NCI-H774 (cell line): ENCODE measurements around the gene TOP3A.
"Not testable (repeated sequence)": the region's sequence is repeated elsewhere in the genome, so short reads cannot be mapped to it uniquely, and the experiment has no call there.

Experiments used
- DNase-seq: peaks from one replicate; lab custom pipeline; 2025; lab: John Stamatoyannopoulos, UW

TOP3A gene

DNA sequence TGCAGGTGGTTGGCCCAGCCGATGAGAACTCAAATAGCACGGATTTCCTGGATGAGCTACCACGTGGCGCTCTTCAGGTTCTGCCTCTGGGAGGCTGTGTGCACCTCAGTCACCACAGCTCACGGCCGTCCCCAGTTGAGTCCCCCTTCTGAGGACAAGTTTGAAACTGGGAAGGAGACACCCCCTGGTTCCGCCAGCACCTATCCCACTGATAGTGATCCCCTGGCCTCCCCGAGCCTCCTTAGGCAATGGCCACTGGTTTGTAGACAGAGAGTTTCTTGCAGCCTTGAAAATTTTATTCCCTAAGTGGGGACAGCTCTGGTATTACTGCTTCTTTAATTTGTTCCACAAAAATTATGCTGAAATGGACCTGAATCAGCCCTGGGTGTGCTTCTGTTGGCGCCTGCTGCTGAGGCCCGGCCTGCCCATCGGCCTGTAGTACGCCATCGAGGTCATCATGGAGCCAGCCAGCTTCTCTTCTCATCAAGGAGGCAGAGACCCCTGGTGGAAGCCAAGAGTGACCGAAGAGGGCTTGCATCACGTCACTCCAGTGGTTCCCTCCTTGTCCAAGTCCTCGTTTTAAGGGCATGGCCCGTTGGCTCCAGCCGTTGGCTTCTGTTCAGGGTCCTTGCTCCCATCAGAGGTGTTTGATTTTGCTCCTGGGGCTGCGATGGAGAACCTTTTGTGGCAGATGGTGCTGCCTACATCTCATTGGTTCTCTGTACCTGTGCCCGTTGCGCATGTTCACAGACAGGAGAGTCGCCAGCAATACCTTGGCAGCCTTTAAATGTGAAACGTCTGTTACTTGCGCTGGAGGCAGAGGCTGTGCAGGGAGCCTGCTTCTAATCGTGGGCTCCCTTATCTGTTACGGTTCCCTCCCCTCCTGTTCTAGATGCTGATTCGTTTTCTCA is 9.6 kb upstream of the TOP3A start:
- no peak for DNase-seq

DNA sequence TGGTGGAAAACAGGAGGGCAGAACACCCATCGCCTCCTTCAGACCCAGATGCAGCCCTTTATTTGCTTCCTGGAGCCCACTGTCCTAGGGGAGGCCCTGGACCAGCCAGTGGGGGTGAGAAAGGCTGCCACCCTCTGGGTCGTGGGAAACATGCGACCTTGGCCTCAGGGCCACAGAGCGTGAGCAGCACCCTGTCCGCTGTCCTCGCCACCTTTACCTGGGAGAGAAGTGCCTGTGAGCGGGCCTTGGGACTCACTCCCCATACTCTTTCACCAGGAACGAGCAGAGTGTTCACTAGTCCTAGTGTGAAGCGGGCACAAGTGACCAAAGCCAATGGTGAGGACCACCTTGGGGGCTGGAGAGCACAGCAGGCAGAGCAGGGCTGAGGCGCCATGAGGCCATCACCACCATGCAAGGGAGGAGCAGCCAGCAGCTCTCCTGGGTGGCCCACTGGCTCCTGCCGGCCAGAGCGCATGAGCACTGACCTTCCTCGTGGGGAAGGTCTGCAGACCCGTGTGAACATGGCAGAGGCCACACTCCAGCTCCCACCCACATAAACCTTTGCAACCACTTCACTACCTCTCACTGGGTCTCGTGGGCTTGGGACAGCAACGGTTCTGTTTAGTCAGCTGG is 8.8 kb upstream of the TOP3A start:
- DNase-seq, result no peak

DNA sequence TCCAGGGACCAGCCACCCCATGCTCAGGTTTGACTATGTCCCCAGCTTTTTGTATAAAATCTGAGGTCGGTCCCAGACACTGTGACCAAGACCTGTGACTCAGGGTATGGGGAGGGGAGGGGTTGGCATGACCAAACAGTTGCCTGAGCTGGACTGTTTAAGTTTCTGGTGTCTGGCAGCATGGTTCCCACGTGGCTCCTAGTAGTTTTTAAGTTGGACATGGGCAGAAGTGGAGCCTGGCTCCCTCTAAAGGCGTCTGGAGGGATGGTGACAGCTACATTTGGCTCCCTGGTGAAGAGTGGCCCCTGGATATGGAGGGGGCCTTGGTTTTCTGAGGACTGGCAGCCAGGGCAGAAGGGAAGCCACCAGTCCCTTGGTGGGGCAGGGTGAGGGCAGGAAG is 8.2 kb upstream of the TOP3A start:
- no peak for DNase-seq

DNA sequence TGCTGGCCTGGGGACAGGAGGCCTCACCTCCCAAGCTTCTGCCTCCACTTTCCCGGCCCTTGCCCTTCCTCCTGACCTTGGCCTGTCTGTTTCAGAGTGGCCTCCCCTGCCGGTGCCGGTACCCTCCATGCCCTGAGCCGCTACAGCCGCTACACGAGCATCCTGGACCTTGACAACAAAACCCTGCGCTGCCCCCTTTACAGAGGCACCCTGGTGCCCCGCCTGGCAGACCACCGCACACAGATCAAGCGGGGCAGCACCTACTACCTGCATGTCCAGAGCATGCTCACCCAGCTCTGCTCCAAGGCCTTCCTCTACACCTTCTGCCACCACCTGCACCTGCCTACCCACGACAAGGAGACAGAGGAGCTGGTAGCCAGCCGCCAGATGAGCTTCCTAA is 7.7 kb upstream of the TOP3A start:
- no peak for DNase-seq

DNA sequence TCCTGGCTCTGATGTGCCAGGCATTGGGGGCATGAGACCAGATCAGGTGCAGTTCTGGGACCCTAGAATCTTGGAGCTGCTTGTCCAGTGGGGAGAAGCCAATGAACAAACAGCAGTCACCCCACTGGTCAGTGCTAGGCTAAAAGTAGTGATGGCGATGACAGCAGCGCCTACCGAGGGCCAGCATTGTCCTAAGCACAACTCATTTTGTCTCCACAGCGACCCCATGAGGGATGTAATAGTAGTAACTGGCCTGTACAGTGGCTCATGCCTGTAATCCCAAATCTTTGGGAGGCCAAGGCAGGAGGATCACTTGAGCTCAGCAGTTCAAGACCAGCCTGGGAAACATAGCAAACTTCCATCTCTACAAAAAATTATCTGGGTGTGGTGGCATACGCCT is 6.5 kb upstream of the TOP3A start:
- DNase-seq, result no peak

DNA sequence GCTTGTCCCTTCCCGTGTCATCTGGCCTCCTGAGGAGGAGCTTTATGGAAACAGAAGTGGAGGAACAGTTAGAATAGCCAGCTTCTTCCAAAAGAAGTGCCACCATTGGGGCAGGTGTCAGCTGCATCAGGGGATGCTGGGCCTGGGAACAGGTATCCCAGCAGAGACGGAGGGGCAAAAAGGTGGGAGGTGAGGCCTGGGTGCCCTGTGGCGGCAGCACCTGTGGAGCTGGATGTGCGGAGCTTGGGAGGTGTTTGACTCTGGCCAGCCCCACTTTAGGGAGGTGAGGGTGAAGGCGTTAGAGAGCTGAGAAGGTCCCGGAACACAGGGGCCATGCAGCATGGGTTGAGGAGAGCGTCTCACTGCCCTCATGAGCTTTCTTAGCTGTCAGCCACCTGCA is 5.5 kb upstream of the TOP3A start:
- no peak for DNase-seq

DNA sequence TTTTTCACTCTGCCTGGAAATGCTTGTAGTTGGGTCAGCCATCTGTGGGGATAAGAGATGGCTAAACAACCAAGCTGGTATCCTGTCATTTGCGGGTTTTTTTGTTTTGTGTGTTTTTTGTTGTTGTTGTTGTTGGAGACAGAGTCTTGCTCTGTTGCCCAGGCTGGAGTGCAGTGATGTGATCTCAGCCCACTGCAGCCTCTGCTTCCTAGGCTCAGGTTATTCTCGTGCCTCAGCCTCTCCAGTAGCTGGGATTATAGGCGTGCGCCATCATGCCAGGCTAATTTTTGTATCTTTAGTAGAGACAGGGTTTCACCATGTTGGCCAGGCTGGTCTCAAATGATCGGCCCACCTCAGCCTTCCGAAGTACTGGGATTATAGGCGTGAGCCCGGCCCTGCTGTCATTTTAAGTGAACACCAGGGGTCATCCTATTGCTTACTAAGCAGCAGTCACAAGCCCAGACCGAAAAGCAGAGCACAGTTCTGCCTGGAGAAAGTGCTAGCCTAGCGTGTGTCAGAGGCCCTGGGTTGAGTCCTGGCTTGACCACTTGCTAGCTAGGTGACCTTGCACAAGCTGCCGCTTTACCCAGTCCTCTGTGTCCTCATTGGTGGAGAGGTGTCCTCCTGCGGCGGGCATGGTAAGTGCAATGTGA is 4.9 kb upstream of the TOP3A start:
- DNase-seq, result no peak

DNA sequence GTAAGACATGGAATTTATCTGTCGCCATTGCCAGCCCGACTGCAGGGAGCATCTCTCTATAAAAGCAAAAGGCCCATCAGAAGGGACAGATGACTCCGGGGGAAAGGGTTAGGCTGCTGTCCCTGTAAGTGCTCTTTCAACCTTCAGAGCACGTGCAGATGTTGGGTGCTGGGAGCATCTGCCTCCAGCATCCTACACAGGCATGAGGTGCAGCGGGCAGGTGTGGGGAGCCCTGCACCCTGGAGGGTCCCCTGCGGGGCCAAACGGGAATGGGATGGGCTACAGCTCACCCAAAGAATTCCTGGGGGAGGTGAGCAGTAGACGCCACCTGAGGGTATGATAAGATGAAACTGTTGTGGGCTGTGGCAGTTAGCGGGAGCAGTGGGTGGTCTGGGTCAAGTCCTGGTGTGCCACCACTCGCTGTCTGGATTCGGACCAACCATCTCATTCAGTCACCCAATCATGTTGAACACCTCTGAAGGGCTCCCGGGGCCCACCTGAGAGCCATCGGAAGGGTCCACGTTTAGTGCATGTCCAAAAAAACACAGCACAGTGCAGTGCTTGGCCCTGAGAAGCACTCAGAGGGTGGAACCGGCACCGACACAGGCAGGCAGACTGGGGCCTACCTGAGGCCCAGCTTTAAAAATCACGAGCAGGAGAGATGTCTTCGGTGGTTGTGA is 4.1 kb upstream of the TOP3A start:
- no peak for DNase-seq

DNA sequence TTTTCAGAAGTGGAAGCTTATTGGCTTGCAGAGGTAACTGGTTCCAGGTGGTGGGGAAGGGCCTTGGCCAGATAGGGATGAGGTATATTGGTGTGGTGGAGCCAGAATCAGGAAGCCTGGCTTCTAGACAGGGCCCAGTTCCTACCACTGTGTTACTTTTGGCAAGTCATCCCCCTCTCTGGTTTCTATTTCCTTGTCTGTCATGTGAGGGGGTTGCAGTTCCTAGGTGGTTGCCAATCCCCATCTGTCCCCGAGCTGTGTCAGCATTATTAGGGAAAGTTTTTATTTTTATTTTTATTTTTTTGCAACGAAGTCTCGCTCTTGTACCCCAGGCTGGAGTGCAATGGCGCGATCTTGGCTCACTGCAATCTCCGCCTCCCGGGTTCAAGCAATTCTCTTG is 3.3 kb upstream of the TOP3A start:
- no peak for DNase-seq

DNA sequence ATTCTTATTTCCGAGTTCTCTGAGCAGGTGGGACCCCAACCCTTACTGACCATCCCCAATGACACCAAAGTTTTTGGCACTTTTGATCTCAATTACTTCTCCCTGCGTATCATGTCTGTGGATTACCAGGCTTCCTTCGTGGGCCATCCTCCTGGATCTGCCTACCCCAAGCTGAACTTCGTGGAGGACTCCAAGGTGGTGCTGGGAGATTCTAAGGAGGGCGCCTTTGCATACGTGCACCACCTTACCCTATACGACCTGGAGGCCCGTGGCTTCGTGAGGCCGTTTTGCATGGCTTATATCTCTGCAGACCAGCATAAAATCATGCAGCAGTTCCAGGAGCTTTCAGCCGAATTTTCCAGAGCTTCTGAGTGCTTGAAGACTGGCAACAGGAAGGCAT is 1.2 kb upstream of the TOP3A start:
- DNase-seq, result no peak

DNA sequence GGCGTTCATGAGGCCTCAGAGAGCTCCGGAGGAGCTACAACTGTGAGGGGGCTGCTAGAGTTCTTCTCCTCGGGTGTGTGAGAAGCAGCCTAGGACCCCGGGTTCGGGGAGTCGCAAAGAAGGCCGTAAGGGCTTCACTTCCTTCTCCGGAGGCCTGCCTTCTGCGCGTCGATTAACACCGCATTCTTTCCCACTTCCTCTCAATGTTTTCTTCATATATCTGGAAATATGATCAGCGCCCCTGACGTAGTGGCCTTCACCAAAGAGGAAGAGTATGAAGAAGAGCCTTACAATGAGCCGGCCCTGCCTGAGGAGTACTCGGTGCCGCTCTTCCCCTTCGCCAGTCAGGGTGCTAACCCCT is 748 bp upstream of the TOP3A start:
- DNase-seq, result no peak

DNA sequence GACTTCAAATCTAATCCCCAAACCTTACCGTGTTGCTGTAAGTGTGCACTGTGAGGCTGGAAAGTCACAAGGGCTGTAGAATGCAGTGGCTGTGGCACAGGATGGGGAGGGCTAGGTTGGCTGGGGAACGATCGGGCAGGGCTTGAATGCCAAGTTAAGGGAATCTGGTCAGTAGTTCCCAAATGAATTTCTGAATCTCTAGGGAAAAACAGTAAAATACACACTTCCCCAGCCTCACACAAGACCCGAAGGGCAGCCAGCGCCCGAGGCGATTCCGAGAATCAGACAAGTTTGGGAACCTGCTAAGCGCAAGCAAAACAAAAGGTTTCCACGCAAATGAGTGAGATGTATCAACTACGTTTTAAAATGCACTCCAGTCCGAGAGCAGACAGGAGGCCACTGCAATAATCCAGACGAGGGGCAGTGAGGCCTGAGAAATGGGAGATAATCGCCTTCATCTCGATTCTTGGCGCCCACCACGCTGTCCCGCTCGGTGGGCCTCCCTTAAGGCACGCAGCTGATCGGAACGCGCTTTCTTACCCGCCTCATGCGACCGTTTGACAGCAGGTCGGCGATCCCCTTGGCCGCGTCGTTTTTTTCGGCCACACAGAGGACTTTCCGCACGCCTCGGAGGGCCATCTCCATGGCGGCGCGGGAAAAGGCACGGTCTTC is 599 bp downstream of the TOP3A start:
- no peak for DNase-seq

DNA sequence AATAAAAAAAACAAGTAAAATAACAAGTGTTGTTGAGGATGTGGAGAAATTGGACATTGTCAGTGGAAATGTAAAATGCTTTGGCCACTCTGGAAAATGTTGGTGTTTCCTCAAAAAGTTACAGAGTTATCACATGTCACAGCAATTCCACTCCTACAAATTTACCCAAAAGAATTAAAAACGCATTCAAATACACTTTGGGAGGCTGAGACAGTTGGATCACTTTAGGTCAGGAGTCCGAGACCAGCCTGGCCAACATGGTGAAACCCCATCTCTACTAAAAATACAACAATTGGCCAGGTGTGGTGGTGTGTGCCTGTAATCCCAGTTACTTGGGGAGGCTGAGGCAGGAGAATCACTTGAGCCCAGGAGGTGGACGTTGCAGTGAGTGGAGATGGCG is 5.6 kb downstream of the TOP3A start:
- no peak for DNase-seq

DNA sequence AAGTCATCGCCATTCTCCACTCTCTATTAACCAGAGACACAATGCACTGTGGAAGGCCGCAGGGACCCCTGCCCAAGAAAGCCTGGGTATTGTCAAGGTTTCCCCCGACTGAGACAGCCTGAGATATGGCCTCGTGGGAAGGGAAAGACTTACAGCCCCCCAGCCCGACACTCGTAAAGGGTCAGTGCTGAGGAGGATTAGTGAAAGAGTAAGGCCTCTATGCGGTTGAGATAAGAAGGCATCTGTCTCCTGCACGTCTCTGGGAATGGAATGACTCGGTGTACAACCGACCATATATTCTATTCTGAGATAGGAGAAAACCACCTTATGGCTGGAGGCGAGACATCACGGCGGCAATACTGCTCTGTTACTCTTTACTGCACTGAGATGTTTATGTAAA is 11.6 kb downstream of the TOP3A start:
- not testable (repeated sequence) for DNase-seq

DNA sequence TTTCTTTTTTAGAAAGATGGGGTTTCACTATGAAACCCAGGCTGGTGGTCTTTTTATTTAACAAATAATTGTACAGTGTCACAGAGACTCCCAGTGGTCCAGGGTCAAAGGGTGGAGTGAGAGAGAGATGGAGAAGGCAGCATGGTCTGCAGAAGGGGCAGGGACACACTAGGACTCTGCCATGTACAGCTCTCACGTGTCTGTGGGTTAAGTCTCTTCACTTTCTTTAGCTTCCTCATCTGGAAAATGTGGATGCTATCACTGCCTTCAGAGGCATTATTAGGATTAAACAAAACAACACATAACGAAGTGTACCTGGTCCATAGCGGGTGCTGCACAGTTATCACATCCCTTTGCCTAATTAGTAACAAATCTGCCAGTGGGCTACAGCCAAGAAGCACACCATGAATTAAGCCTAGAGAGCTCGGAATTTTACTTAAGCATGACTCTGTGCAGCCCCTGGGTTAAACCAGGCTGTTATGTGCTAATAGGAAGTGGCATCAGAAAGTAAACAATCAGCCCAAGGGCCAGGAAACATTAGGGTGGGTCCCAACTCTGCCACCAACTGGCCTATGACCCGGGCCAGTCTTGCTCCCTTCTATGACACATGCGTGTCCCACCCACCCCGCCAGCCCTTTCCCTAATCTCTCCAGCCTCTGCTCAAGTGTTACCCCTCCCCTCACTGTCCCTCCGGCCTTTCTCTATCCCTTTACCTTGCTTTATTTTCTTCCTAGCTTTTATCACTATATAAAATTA is 13.9 kb downstream of the TOP3A start:
- no peak for DNase-seq

DNA sequence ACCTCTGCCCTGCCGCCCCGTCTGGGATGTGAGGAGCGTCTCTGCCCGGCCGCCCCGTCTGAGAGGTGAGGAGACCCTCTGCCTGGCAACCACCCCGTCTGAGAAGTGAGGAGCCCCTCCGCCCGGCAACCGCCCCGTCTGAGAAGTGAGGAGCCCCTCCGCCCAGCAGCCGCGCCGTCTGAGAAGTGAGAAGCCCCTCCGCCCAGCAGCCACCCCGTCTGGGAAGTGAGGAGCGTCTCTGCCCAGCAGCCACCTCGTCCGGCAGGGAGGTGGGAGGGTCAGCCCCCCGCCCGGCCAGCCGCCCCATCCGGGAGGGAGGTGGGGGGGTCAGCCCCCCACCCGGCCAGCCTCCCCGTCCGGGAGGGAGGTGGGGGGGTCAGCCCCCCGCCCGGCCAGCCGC is 16.7 kb downstream of the TOP3A start:
- DNase-seq, result not testable (repeated sequence)

DNA sequence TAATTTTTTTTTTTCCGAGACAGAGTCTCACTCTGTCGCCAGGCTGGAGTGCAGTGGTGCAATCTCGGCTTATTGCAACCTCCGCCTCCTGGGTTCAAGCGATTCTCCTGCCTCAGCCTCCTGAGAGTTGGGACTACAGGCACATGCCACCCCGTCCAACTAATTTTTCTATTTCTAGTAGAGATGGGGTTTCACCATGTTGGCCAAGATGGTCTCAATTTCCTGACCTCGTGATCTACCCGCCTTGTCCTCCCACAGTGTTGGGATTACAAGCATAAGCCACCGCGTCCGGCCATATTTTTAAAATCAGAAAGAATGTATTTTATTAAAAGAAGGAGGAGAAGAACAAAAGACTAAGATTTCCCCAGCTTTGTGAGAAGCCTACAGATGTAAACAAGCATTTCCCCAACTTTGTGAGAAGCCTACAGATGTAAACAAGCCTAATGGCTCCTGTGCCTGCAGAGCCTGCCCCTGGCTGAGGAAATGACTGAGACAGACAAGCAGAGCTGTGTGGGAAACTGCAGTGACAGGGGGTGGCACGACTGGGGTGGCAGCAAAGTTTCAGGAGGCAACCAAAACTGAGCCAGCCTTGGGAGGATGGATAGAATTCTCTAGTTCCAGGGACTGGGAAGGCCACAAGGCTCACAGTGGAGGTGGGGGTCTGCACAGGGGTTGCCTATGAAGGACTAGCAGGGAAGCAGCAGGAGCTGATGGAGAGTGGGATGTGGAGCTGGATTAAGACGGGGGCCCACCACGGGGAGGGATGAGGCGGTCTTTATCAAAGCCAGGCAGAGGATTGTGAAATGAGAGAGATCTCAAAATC is 22.9 kb downstream of the TOP3A start:
- no peak for DNase-seq

DNA sequence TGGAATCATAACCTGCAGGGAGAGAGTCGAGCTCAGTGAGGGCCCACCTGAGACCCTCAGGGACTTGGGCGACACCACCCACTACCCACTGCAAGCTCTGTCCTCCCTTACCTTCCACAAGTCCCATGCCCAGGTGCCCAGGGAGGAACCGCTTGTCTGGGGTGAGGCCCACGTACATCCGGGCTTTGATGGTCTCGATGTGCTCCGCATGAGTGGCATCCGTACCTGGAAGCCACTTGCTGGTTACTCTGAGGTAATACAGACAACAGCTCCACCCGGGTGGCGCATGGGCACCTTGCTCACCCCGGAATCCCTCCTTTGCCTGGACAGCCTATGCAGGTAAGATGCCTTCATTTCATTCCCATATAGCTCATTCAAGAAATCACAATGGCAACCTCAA is 29.5 kb downstream of the TOP3A start:
- no peak for DNase-seq

DNA sequence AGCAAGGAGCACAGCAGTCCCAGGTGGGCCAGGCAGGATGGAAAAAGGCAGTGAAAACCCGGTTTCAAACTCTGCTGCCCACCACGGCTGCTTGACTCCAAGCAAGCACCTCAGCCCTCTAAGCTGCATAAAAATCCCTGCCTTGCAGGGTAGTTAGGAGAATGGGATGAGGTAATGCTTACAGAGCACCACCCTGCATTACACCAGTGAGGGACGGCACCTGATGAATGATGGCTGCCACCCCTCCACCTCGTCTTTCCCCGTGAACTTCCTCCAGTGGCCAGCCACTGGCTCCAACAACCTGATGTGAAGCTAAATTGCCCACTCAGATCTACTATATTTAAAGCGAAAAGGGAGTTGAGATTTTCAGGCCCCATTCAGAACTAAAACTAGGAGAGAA is 33.0 kb downstream of the TOP3A start:
- DNase-seq, result no peak

DNA sequence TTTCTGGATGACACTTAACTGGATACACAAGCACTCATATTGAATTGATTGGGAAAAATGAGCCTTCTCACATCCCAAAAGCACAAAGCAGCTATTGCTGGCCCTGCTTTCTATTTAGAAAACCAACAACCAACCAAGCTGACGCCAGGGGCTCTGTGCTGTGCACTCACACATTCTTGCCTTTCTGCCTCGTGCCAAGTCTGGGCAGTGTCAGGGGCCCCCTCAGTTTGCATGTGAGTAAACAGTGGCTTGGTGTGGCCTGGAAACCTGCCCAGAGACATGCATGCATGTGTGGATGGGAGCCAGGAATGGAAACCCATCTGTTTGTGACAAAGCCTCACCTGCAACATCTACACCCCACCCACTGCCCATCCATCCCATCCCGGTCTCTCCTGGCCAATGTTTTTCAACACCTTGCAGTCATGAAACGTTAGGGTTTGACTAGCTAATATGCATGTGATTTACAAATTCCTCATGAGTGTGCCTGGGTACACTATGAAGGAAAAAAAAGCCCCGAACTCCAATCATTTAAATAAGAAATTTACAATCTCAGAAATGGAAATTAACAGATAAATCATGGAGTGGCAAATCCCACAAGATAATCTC is 33.9 kb downstream of the TOP3A start:
- DNase-seq, result no peak
